GM18520 (cell line): ENCODE measurements around the gene PATE4.

Experiments
- ATAC-seq: cut with Tn5 transposase; IDR thresholded peaks from one replicate; pipeline ENCODE4 v1.9.1; 2021; ENCODE audit not compliant: unreplicated experiment

Gene PATE4

GRCh38 chr11:125887373-125888324 is 54.5 kb downstream of the PATE4 start, which contains the start of gene HYLS1:
Gene HYLS1, plus strand, starts transcription at chr11:125887668. Its CDS starts 11,701 bp downstream, at chr11:125899369.
- peak; percentile 75 for ATAC-seq
